ENCODE results near the gene HPCA. TPM values are rescaled to one million over a fixed set of nuclear protein-coding genes. Genes with fewer than 3 reads are reported as not detected.

Gene HPCA
- total and polyA plus RNA-seq, 2 donors, result 0.24 to 0.34 TPM

DNA sequence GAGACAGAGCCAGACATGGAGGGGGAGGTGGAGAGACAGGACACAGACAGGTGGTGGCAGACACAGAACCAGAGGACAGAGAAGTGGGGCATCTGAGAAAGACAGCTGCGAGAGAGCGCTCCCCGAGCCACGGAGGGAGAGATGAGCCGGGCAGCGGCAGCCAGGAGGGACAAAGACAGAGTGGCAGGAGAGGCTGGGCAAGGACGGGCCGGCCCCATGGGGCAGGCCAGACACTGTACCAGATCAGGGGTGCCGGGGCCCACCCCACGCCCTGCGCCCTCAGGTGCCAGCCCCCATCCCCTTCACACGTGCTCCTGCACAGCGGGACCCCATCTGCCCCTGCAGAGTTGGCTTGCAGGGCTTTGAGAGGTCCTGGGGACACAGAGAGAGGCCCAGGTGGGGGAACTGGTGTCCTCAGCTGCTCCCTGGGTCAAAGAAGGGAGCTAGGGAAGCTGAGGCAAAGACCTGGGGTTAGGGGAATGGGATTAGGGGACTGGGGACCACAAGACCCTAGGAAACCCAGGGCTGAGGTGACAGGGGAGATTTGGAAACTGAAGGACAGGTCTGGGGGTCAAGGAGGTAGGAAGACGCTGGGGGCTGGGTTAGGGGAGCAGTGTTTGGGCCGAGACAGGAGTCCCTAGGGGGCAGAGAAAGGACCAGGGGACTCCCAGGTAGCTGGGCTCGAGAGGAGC lies 16.2 kb upstream of the HPCA start:
- H3K4me1 ChIP-seq (ENCODE audit: control insufficient read depth in 2 of 2, insufficient read depth in 2 of 2, low read length in 2 of 2), result peaks cover 0 to 16% of the 10 kb centered on the region in 2 donors
- H3K4me3 ChIP-seq (ENCODE audit: low read length in 2 of 2), result peak overlapping the region in 1 of 2 donors; percentile 40
- no peaks in the 10 kb centered on the region for H3K9me3 ChIP-seq (ENCODE audit: control insufficient read depth in 2 of 2, insufficient read depth in 1 of 2, low read length in 1 of 2)
- H3K36me3 ChIP-seq (ENCODE audit: control insufficient read depth in 2 of 2, insufficient read depth in 2 of 2, low read length in 1 of 2), result peaks cover 0 to 11% of the 10 kb centered on the region in 2 donors
- no peak overlapping the region for H3K27ac ChIP-seq (ENCODE audit: low read depth in 1 of 2, low read length in 1 of 2)
- no peak for DNase-seq (ENCODE audit: low read depth in 6 of 9, low spot score in 9 of 9)
- WGBS, result 79% methylated on average over 16 of the region's 16 CpGs
- peaks cover 36 to 54% of the 10 kb centered on the region in 2 donors for H3K27me3 ChIP-seq (ENCODE audit: control insufficient read depth in 2 of 2, insufficient read depth in 1 of 2, low read length in 1 of 2)

GRCh38 chr1:32870615-32871363 lies 15.5 kb upstream of the HPCA start, which contains the start of gene FNDC5:
Gene FNDC5, minus strand, starts transcription at chr1:32870912.
- H3K36me3 ChIP-seq (ENCODE audit: control insufficient read depth in 2 of 2, insufficient read depth in 2 of 2, low read length in 1 of 2), result peaks cover 0 to 11% of the 10 kb centered on the region in 2 donors
- H3K4me3 ChIP-seq (ENCODE audit: low read length in 2 of 2), result peak within 1 kb of the TSS in 1 of 2 donors; percentile 40
- H3K9me3 ChIP-seq (ENCODE audit: control insufficient read depth in 2 of 2, insufficient read depth in 1 of 2, low read length in 1 of 2), result no peaks in the 10 kb centered on the region
- peaks cover 0 to 16% of the 10 kb centered on the region in 2 donors for H3K4me1 ChIP-seq (ENCODE audit: control insufficient read depth in 2 of 2, insufficient read depth in 2 of 2, low read length in 2 of 2)
- 2% methylated on average over 98 of the region's 99 CpGs for WGBS
- H3K27me3 ChIP-seq (ENCODE audit: control insufficient read depth in 2 of 2, insufficient read depth in 1 of 2, low read length in 1 of 2), result peaks cover 36 to 61% of the 10 kb centered on the region in 2 donors
- H3K27ac ChIP-seq (ENCODE audit: low read depth in 1 of 2, low read length in 1 of 2), result no peak within 1 kb of the TSS
- no peak for DNase-seq (ENCODE audit: low read depth in 6 of 9, low spot score in 9 of 9)

- DNase-seq (ENCODE audit: low read depth in 6 of 9, low spot score in 9 of 9), result no peak
- WGBS, result 55% methylated on average over 13 of the region's 13 CpGs
- Histone ChIP-seq H3K27me3 (ENCODE audit: control insufficient read depth in 2 of 2, insufficient read depth in 1 of 2, low read length in 1 of 2) (peaks cover 36 to 68% of the 10 kb centered on the region in 2 donors), H3K36me3 (ENCODE audit: control insufficient read depth in 2 of 2, insufficient read depth in 2 of 2, low read length in 1 of 2) (peaks cover 0 to 11% of the 10 kb centered on the region in 2 donors), H3K4me3 (ENCODE audit: low read length in 2 of 2) (no peak overlapping the region), H3K27ac (ENCODE audit: low read depth in 1 of 2, low read length in 1 of 2) (no peak overlapping the region), H3K9me3 (ENCODE audit: control insufficient read depth in 2 of 2, insufficient read depth in 1 of 2, low read length in 1 of 2) (no peaks in the 10 kb centered on the region), H3K4me1 (ENCODE audit: control insufficient read depth in 2 of 2, insufficient read depth in 2 of 2, low read length in 2 of 2) (peaks cover 0 to 20% of the 10 kb centered on the region in 2 donors)
These were observed 14.7 kb upstream of the HPCA start for GRCh38 chr1:32871364-32872191.

DNA sequence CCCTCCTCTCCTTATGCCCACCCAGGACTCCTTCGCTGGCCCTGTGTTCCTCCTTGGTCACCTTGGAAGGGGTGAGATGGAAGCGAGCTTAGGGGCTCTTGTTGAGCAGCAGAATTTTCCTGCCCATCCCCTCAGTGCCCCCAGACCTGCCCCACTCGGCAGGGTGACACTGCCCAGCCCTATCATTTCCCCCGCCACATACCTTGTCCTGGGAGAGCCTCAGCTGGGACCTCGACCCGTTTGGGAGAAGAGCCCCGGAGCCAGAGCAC lies 14.2 kb upstream of the HPCA start:
- Histone ChIP-seq H3K27me3 (ENCODE audit: control insufficient read depth in 2 of 2, insufficient read depth in 1 of 2, low read length in 1 of 2) (peaks cover 36 to 73% of the 10 kb centered on the region in 2 donors), H3K4me1 (ENCODE audit: control insufficient read depth in 2 of 2, insufficient read depth in 2 of 2, low read length in 2 of 2) (peaks cover 0 to 20% of the 10 kb centered on the region in 2 donors), H3K9me3 (ENCODE audit: control insufficient read depth in 2 of 2, insufficient read depth in 1 of 2, low read length in 1 of 2) (no peaks in the 10 kb centered on the region), H3K36me3 (ENCODE audit: control insufficient read depth in 2 of 2, insufficient read depth in 2 of 2, low read length in 1 of 2) (peaks cover 0 to 11% of the 10 kb centered on the region in 2 donors), H3K27ac (ENCODE audit: low read depth in 1 of 2, low read length in 1 of 2) (no peak overlapping the region), H3K4me3 (ENCODE audit: low read length in 2 of 2) (no peak overlapping the region)
- no peak for DNase-seq (ENCODE audit: low read depth in 6 of 9, low spot score in 9 of 9)
- WGBS, result 52% methylated on average over 7 of the region's 7 CpGs

GRCh38 chr1:32873484-32873883 lies 12.8 kb upstream of the HPCA start:
- peaks cover 0 to 5% of the 10 kb centered on the region in 2 donors for H3K36me3 ChIP-seq (ENCODE audit: control insufficient read depth in 2 of 2, insufficient read depth in 2 of 2, low read length in 1 of 2)
- peaks cover 0 to 20% of the 10 kb centered on the region in 2 donors for H3K4me1 ChIP-seq (ENCODE audit: control insufficient read depth in 2 of 2, insufficient read depth in 2 of 2, low read length in 2 of 2)
- no peaks in the 10 kb centered on the region for H3K9me3 ChIP-seq (ENCODE audit: control insufficient read depth in 2 of 2, insufficient read depth in 1 of 2, low read length in 1 of 2)
- H3K27me3 ChIP-seq (ENCODE audit: control insufficient read depth in 2 of 2, insufficient read depth in 1 of 2, low read length in 1 of 2), result peaks cover 36 to 86% of the 10 kb centered on the region in 2 donors
- 87% methylated on average over 5 of the region's 5 CpGs for WGBS
- H3K27ac ChIP-seq (ENCODE audit: low read depth in 1 of 2, low read length in 1 of 2), result no peak overlapping the region
- no peak overlapping the region for H3K4me3 ChIP-seq (ENCODE audit: low read length in 2 of 2)
- no peak for DNase-seq (ENCODE audit: low read depth in 6 of 9, low spot score in 9 of 9)

GRCh38 chr1:32874860-32875752 lies 11.2 kb upstream of the HPCA start:
- H3K27ac ChIP-seq (ENCODE audit: low read depth in 1 of 2, low read length in 1 of 2), result no peak overlapping the region
- no peaks in the 10 kb centered on the region for H3K36me3 ChIP-seq (ENCODE audit: control insufficient read depth in 2 of 2, insufficient read depth in 2 of 2, low read length in 1 of 2)
- 88% methylated on average over 5 of the region's 5 CpGs for WGBS
- peaks cover 21 to 77% of the 10 kb centered on the region in 2 donors for H3K27me3 ChIP-seq (ENCODE audit: control insufficient read depth in 2 of 2, insufficient read depth in 1 of 2, low read length in 1 of 2)
- no peak for DNase-seq (ENCODE audit: low read depth in 6 of 9, low spot score in 9 of 9)
- H3K9me3 ChIP-seq (ENCODE audit: control insufficient read depth in 2 of 2, insufficient read depth in 1 of 2, low read length in 1 of 2), result no peaks in the 10 kb centered on the region
- no peak overlapping the region for H3K4me3 ChIP-seq (ENCODE audit: low read length in 2 of 2)
- H3K4me1 ChIP-seq (ENCODE audit: control insufficient read depth in 2 of 2, insufficient read depth in 2 of 2, low read length in 2 of 2), result peaks cover 0 to 20% of the 10 kb centered on the region in 2 donors

- Histone ChIP-seq H3K27ac (ENCODE audit: low read depth in 1 of 2, low read length in 1 of 2) (no peak overlapping the region), H3K4me3 (ENCODE audit: low read length in 2 of 2) (no peak overlapping the region), H3K9me3 (ENCODE audit: control insufficient read depth in 2 of 2, insufficient read depth in 1 of 2, low read length in 1 of 2) (no peaks in the 10 kb centered on the region), H3K36me3 (ENCODE audit: control insufficient read depth in 2 of 2, insufficient read depth in 2 of 2, low read length in 1 of 2) (no peaks in the 10 kb centered on the region), H3K4me1 (ENCODE audit: control insufficient read depth in 2 of 2, insufficient read depth in 2 of 2, low read length in 2 of 2) (peaks cover 0 to 14% of the 10 kb centered on the region in 2 donors), H3K27me3 (ENCODE audit: control insufficient read depth in 2 of 2, insufficient read depth in 1 of 2, low read length in 1 of 2) (peaks cover 10 to 74% of the 10 kb centered on the region in 2 donors)
- peak in 4 of 9 donors; percentile 26 to 65 (median 56) for DNase-seq (ENCODE audit: low read depth in 6 of 9, low spot score in 9 of 9)
- WGBS, result 36% methylated on average over 16 of the region's 16 CpGs
These were observed 9.7 kb upstream of the HPCA start for GRCh38 chr1:32876341-32877210.
